HEK293 (cell line): ENCODE results near the gene CERS5.

Experiments
- CTCF ChIA-PET: fragments of 350-600 bp; formaldehyde crosslinking; extraction: SDS; loops from one replicate; lab custom pipeline; 2021; ENCODE audit warnings: antibody characterized with exemption; lab: Yijun Ruan, JAX
- POLR2A ChIA-PET: fragments of 300-600 bp; formaldehyde crosslinking; extraction: SDS; loops from one replicate; lab custom pipeline; 2020; ENCODE audit warnings: antibody characterized with exemption, inconsistent platforms; lab: Yijun Ruan, JAX
- H3K27ac ChIP-seq: fragments of 200-500 bp; sonication (Bioruptor generic); 2 replicates; pipeline ENCODE4 v1.5.1; 2014; ENCODE audit warnings: low read depth, low read length, control low read depth, inconsistent platforms; ENCODE audit errors: extremely low read depth
- H3K36me3 ChIP-seq, 2 experiments: fragments of 200-500 bp in 1 of 2; sonication (Bioruptor generic) in 1 of 2; 1 replicate in 1 of 2; 2 replicates in 1 of 2; pipeline ENCODE4 v1.5.1; 2014 to 2017; ENCODE audit warnings: inconsistent platforms in 2 of 2, low read length in 2 of 2; ENCODE audit not compliant: control insufficient read depth in 2 of 2, insufficient read depth in 1 of 2
- H3K4me1 ChIP-seq: fragments of 200-500 bp; sonication (Bioruptor generic); 2 replicates; pipeline ENCODE4 v1.5.1; 2014; ENCODE audit warnings: mild to moderate bottlenecking, low read length, inconsistent platforms; ENCODE audit not compliant: control insufficient read depth, insufficient read depth
- H3K4me3 ChIP-seq: 2 replicates; pipeline ENCODE4 v1.5.1; 2011; ENCODE audit warnings: low read depth, mild to moderate bottlenecking, control low read depth, low read length, moderate library complexity
- H3K9me3 ChIP-seq: fragments of 200-500 bp; sonication (Bioruptor generic); 2 replicates; pipeline ENCODE4 v1.5.1; 2014; ENCODE audit warnings: low read depth, low read length, inconsistent platforms; ENCODE audit not compliant: control insufficient read depth, insufficient read depth
- ATF2 ChIP-seq: fragments of 450-650 bp; formaldehyde crosslinking; IDR thresholded peaks from 2 replicates; pipeline ENCODE4 v1.5.1; 2016; ENCODE audit warnings: missing biosample characterization, missing genetic modification characterization, low read depth
- GFI1B ChIP-seq: fragments of 450-650 bp; formaldehyde crosslinking; IDR thresholded peaks from 2 replicates; pipeline ENCODE4 v1.5.1; 2016; ENCODE audit warnings: missing biosample characterization, missing genetic modification characterization
- GLI4 ChIP-seq: fragments of 450-650 bp; formaldehyde crosslinking; IDR thresholded peaks from 2 replicates; pipeline ENCODE4 v1.5.1; 2016; ENCODE audit warnings: missing biosample characterization, missing genetic modification characterization
- PRDM10 ChIP-seq: fragments of 450-650 bp; formaldehyde crosslinking; IDR thresholded peaks from 2 replicates; pipeline ENCODE4 v1.5.1; 2016; ENCODE audit warnings: missing biosample characterization, missing genetic modification characterization
- PRDM4 ChIP-seq: fragments of 450-650 bp; formaldehyde crosslinking; IDR thresholded peaks from 2 replicates; pipeline ENCODE4 v1.5.1; 2017; ENCODE audit warnings: missing biosample characterization, missing genetic modification characterization
- SETDB1 ChIP-seq: IDR thresholded peaks from one replicate; pipeline ENCODE4 v1.6.1; 2017; ENCODE audit warnings: mild to moderate bottlenecking, low read length, moderate library complexity, mixed read lengths; ENCODE audit not compliant: insufficient read length
- SP2 ChIP-seq: fragments of 450-650 bp; formaldehyde crosslinking; IDR thresholded peaks from 2 replicates; pipeline ENCODE4 v1.5.1; 2016; ENCODE audit warnings: missing biosample characterization, missing genetic modification characterization
- YY1 ChIP-seq: fragments of 450-650 bp; formaldehyde crosslinking; IDR thresholded peaks from 2 replicates; pipeline ENCODE4 v1.5.1; 2018; ENCODE audit warnings: missing biosample characterization, missing genetic modification characterization
- ZBTB26 ChIP-seq: fragments of 450-650 bp; formaldehyde crosslinking; optimal IDR thresholded peaks from 2 replicates; pipeline ENCODE3; 2016; ENCODE audit warnings: missing biosample characterization, mild to moderate bottlenecking, missing genetic modification characterization
- ZFP41 ChIP-seq: fragments of 450-650 bp; formaldehyde crosslinking; IDR thresholded peaks from 2 replicates; pipeline ENCODE4 v1.5.1; 2016; ENCODE audit warnings: missing biosample characterization, missing genetic modification characterization, borderline replicate concordance
- ZNF146 ChIP-seq: fragments of 450-650 bp; formaldehyde crosslinking; IDR thresholded peaks from 2 replicates; pipeline ENCODE4 v1.5.1; 2016; ENCODE audit warnings: missing biosample characterization, missing genetic modification characterization
- ZNF175 ChIP-seq: fragments of 450-650 bp; formaldehyde crosslinking; IDR thresholded peaks from 2 replicates; pipeline ENCODE4 v1.5.1; 2016; ENCODE audit warnings: missing biosample characterization, missing genetic modification characterization
- ZNF311 ChIP-seq: fragments of 450-650 bp; formaldehyde crosslinking; IDR thresholded peaks from 2 replicates; pipeline ENCODE4 v1.5.1; 2017; ENCODE audit warnings: missing biosample characterization, missing genetic modification characterization, borderline replicate concordance
- ZNF391 ChIP-seq: fragments of 450-650 bp; formaldehyde crosslinking; IDR thresholded peaks from 2 replicates; pipeline ENCODE4 v1.5.1; 2016; ENCODE audit warnings: low read depth, missing biosample characterization, missing genetic modification characterization, borderline replicate concordance
- ZNF513 ChIP-seq: fragments of 450-650 bp; IDR thresholded peaks from 2 replicates; pipeline ENCODE4 v1.5.1; 2018; ENCODE audit warnings: missing biosample characterization, missing genetic modification characterization
- ZNF660 ChIP-seq: fragments of 450-650 bp; IDR thresholded peaks from 2 replicates; pipeline ENCODE4 v1.5.1; 2018; ENCODE audit warnings: missing biosample characterization, mild to moderate bottlenecking, missing genetic modification characterization
- ZNF692 ChIP-seq: fragments of 450-650 bp; formaldehyde crosslinking; IDR thresholded peaks from 2 replicates; pipeline ENCODE4 v1.5.1; 2016; ENCODE audit warnings: missing biosample characterization, missing genetic modification characterization
- ZNF776 ChIP-seq: fragments of 450-650 bp; formaldehyde crosslinking; IDR thresholded peaks from 2 replicates; pipeline ENCODE4 v1.5.0; 2017; ENCODE audit warnings: missing biosample characterization, missing genetic modification characterization, borderline replicate concordance
- ZSCAN4 ChIP-seq: fragments of 450-650 bp; formaldehyde crosslinking; IDR thresholded peaks from 2 replicates; pipeline ENCODE4 v1.5.1; 2017; ENCODE audit warnings: missing biosample characterization, missing genetic modification characterization

The CERS5 gene

GRCh38 chr12:50212071-50212467 is 44.9 kb upstream of the CERS5 start:
- Histone ChIP-seq H3K36me3 (peaks cover 0 to 5% of the 10 kb centered on the region in 2 experiments; a peak in 1 of 3 replicates), H3K4me3 (no peak overlapping the region), H3K27ac (no peak overlapping the region; the same call in 1 of the 2 replicates), H3K4me1 (0 out of 2 replicates have a peak, but pooled peaks cover 2% of the 10 kb centered on the region), H3K9me3 (no peaks in the 10 kb centered on the region)
- POLR2A ChIA-PET = interaction anchor here (0.8 to 1.2 kb wide), 3 partner anchors 9 to 102 kb away, joined by 3 to 4 read pairs (median 3); no protein-coding TSS in a partner anchor
- CTCF ChIA-PET = interaction anchor here (0.6 to 2.6 kb wide), 11 partner anchors 9 to 102 kb away, joined by 3 to 12 read pairs (median 4); partner anchors contain the start of gene COX14
- no peak for TF ChIP-seq ZNF513 (tag by site-specific recombination)
- no peak for TF ChIP-seq ZFP41 (tag by site-specific recombination)
- TF ChIP-seq YY1 = no peak
- TF ChIP-seq GLI4 (tag by site-specific recombination) = no peak
- no peak for TF ChIP-seq ZNF175 (tag by site-specific recombination)
- no peak for TF ChIP-seq SP2 (tag by site-specific recombination)
- no peak for TF ChIP-seq ZNF146 (tag by site-specific recombination)
- TF ChIP-seq ZNF391 = no peak
- no peak for TF ChIP-seq PRDM4 (tag by site-specific recombination)
- TF ChIP-seq ZNF311 (tag by site-specific recombination) = no peak
- TF ChIP-seq ZSCAN4 (tag by site-specific recombination) = no peak
- TF ChIP-seq ZNF692 (tag by site-specific recombination) = no peak
- TF ChIP-seq SETDB1 = no peak
- no peak for TF ChIP-seq PRDM10 (tag by site-specific recombination)
- no peak for TF ChIP-seq ZNF660 (tag by site-specific recombination)
- TF ChIP-seq ZBTB26 (tag by site-specific recombination) = no peak
- no peak for TF ChIP-seq GFI1B (tag by site-specific recombination)
- no peak for TF ChIP-seq ATF2 (tag by site-specific recombination)
- TF ChIP-seq ZNF776 (tag by site-specific recombination) = no peak
